HepG2 (cell line): Measurements from ENCODE around the gene KLF9. TPM values are rescaled to one million over a fixed set of nuclear protein-coding genes. Genes with fewer than 3 reads are reported as not detected.

ENCODE experiments used
- AFF4 ChIP-seq: sonication (generic); formaldehyde crosslinking; IDR thresholded peaks from 2 replicates; pipeline ENCODE4 v1.4.0; 2020; ENCODE audit warnings: missing genetic modification reagents
- MBD4 ChIP-seq: IDR thresholded peaks from 2 replicates; pipeline ENCODE4 v1.6.1; 2012; ENCODE audit warnings: low read length, inconsistent platforms, borderline replicate concordance
- MED1 ChIP-seq: sonication (generic); formaldehyde crosslinking; IDR thresholded peaks from 2 replicates; pipeline ENCODE4 v1.4.0; 2020; ENCODE audit warnings: missing genetic modification reagents
- POGZ ChIP-seq: sonication (generic); formaldehyde crosslinking; IDR thresholded peaks from 2 replicates; pipeline ENCODE4 v1.4.0; 2020; ENCODE audit warnings: mild to moderate bottlenecking, missing genetic modification reagents
- RERE ChIP-seq: IDR thresholded peaks from 2 replicates; pipeline ENCODE4 v1.6.1; 2016; ENCODE audit warnings: low read depth, missing genetic modification reagents, missing compliant biosample characterization
- SALL1 ChIP-seq: sonication (generic); formaldehyde crosslinking; IDR thresholded peaks from 2 replicates; pipeline ENCODE4 v1.8.0; 2022; ENCODE audit warnings: mild to moderate bottlenecking, missing genetic modification reagents
- ZBTB49 ChIP-seq: sonication (generic); formaldehyde crosslinking; IDR thresholded peaks from 2 replicates; pipeline ENCODE4 v1.4.0; 2020; ENCODE audit warnings: missing genetic modification reagents, borderline replicate concordance
- ZNF275 ChIP-seq: sonication (generic); formaldehyde crosslinking; IDR thresholded peaks from 2 replicates; pipeline ENCODE4 v1.8.0; 2022; ENCODE audit warnings: missing genetic modification reagents, mild to moderate bottlenecking, inconsistent platforms, borderline replicate concordance
- ZNF501 ChIP-seq: sonication (generic); formaldehyde crosslinking; IDR thresholded peaks from 2 replicates; pipeline ENCODE4 v1.5.1; 2020; ENCODE audit warnings: mild to moderate bottlenecking, moderate library complexity, missing genetic modification reagents
- ZNF773 ChIP-seq: sonication (generic); formaldehyde crosslinking; IDR thresholded peaks from 2 replicates; pipeline ENCODE4 v1.4.0; 2020; ENCODE audit warnings: missing genetic modification reagents, borderline replicate concordance
- polyA plus RNA-seq, 8 experiments: library from polyadenylated mRNA; depleted of rRNA in 3 of 8; stranded (reverse) in 7 of 8; unstranded in 1 of 8; fragments of >200 nt; fragmentation: Illumina TruSeq in 4 of 8; extraction: Trizol in 4 of 8; gene quantifications; 2 replicates each; pipeline versions ENCODE4 v1.2.1 to v1.2.3, GENCODE V29; 2011 to 2016; ENCODE audit warnings: low read depth in 4 of 8, missing spikeins in 1 of 8, mixed read lengths in 1 of 8; ENCODE audit not compliant: insufficient read depth in 1 of 8
- total RNA-seq, 5 experiments: library from RNA; depleted of rRNA; stranded (reverse); fragments of >200 nt; fragmentation: Illumina TruSeq; extraction: Trizol; gene quantifications; 2 replicates each; pipeline ENCODE4 v1.2.3, GENCODE V29; 2016; ENCODE audit warnings: low read depth in 1 of 5
- TF ChIP-seq, protein P1 (sequence below): sonication (generic); IDR thresholded peaks from 2 replicates; pipeline ENCODE4 v1.6.1; 2016; ENCODE audit warnings: low read depth, borderline replicate concordance
- TF ChIP-seq, protein P2 (sequence below): IDR thresholded peaks from 2 replicates; pipeline ENCODE4 v1.6.1; 2016; ENCODE audit warnings: mild to moderate bottlenecking, missing biosample characterization, missing genetic modification reagents
- TF ChIP-seq, protein P3 (sequence below): sonication (generic); formaldehyde crosslinking; IDR thresholded peaks from 2 replicates; pipeline ENCODE4 v1.8.0; 2022; ENCODE audit warnings: mild to moderate bottlenecking, missing genetic modification reagents

The KLF9 gene
- total and polyA plus RNA-seq, 2 of the 13 experiments (the other 11 are each of a cell fraction or from before 2014, with no cell fraction given) = 5.7 to 7.2 TPM

- peak; percentile 62; the same call in 1 of the 2 replicates for TF ChIP-seq RERE (CRISPR knock-in tag)
- TF ChIP-seq AFF4 (CRISPR knock-in tag) = no peak
- TF ChIP-seq MBD4 = peak; percentile 76; the same call in 1 of the 2 replicates
- TF ChIP-seq, protein P1, sequence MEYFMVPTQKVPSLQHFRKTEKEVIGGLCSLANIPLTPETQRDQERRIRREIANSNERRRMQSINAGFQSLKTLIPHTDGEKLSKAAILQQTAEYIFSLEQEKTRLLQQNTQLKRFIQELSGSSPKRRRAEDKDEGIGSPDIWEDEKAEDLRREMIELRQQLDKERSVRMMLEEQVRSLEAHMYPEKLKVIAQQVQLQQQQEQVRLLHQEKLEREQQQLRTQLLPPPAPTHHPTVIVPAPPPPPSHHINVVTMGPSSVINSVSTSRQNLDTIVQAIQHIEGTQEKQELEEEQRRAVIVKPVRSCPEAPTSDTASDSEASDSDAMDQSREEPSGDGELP = 0 out of 2 replicates have a peak, but pooled peaks have one; percentile 15
- TF ChIP-seq POGZ (CRISPR knock-in tag) = peak; percentile 43; the same call in 1 of the 2 replicates
- TF ChIP-seq, protein P2, sequence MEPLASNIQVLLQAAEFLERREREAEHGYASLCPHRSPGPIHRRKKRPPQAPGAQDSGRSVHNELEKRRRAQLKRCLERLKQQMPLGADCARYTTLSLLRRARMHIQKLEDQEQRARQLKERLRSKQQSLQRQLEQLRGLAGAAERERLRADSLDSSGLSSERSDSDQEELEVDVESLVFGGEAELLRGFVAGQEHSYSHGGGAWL (CRISPR knock-in tag) = no peak
- peak; percentile 68 for TF ChIP-seq MED1 (CRISPR knock-in tag)
- TF ChIP-seq ZNF501 (CRISPR knock-in tag) = no peak
- TF ChIP-seq SALL1 = 0 out of 2 replicates have a peak, but pooled peaks have one; percentile 48
- no peak for TF ChIP-seq ZNF275 (CRISPR knock-in tag)
- no peak for TF ChIP-seq ZNF773
- no peak for TF ChIP-seq ZBTB49
- TF ChIP-seq, protein P3, sequence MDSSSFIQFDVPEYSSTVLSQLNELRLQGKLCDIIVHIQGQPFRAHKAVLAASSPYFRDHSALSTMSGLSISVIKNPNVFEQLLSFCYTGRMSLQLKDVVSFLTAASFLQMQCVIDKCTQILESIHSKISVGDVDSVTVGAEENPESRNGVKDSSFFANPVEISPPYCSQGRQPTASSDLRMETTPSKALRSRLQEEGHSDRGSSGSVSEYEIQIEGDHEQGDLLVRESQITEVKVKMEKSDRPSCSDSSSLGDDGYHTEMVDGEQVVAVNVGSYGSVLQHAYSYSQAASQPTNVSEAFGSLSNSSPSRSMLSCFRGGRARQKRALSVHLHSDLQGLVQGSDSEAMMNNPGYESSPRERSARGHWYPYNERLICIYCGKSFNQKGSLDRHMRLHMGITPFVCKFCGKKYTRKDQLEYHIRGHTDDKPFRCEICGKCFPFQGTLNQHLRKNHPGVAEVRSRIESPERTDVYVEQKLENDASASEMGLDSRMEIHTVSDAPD (CRISPR knock-in tag) = 0 out of 2 replicates have a peak, but pooled peaks have one; percentile 26
Observed at GRCh38 chr9:70441622-70442021, 27.2 kb upstream of the KLF9 start (continued).
